Gastroesophageal sphincter (tissue), 3 donors: ENCODE data around the gene DPYD.

ENCODE experiments used
- CTCF ChIP-seq, 4 experiments: fragments of 200-600 bp in 2 of 4; fragments of 450-650 bp in 2 of 4; sonication (generic) in 1 of 4; IDR thresholded peaks; one replicate each; pipeline ENCODE4 v1.5.1; 2017 to 2019; ENCODE audit warnings: antibody characterized with exemption in 4 of 4, mild to moderate bottlenecking in 2 of 4, moderate library complexity in 2 of 4
- POLR2A ChIP-seq, 2 donors: fragments of 450-650 bp; IDR thresholded peaks; one replicate each; pipeline ENCODE4 v1.6.1; 2017; ENCODE audit warnings: antibody characterized with exemption in 2 of 2, mild to moderate bottlenecking in 2 of 2, moderate library complexity in 1 of 2
- POLR2AphosphoS5 ChIP-seq: sonication (generic); formaldehyde crosslinking; IDR thresholded peaks from one replicate; pipeline ENCODE4 v1.6.1; 2017; ENCODE audit warnings: antibody characterized with exemption

- no peak for TF ChIP-seq POLR2A (IDR thresholded peaks at IDR 0.05)
- no peak for TF ChIP-seq CTCF (IDR thresholded peaks at IDR 0.05)
- no peak for TF ChIP-seq POLR2AphosphoS5
Observed at GRCh38 chr1:97366984-97367383, 553.9 kb downstream of the DPYD start.
